DOHH2 (cell line): Measurements from ENCODE around the gene ARHGEF7.

Source experiments
- CTCF ChIP-seq: fragments of 200-600 bp; sonication (generic); IDR thresholded peaks from one replicate; pipeline ENCODE4 v1.5.1; 2014; ENCODE audit warnings: antibody characterized with exemption, mild to moderate bottlenecking, low read depth, low read length; ENCODE audit not compliant: poor library complexity, severe bottlenecking
- EZH2phosphoT487 ChIP-seq: fragments of 200-600 bp; sonication (generic); IDR thresholded peaks from 2 replicates; pipeline ENCODE4 v1.6.1; 2017; ENCODE audit warnings: borderline replicate concordance, mild to moderate bottlenecking, antibody characterized with exemption, low read length, moderate library complexity, mixed read lengths

GRCh38 chr13:111258637-111259036 lies 143.5 kb downstream of the ARHGEF7 start:
- no peak for TF ChIP-seq CTCF
- no peak for TF ChIP-seq EZH2phosphoT487
